HCEC 1CT (cell line): ENCODE measurements around the gene CISH.

ENCODE experiments used
- DNase-seq: peaks from one replicate; pipeline ENCODE4 v3.0.0-alpha.2; 2017

Gene CISH

GRCh38 chr3:50592568-50592967 is 19.0 kb downstream of the CISH start:
- no peak for DNase-seq

- DNase-seq: no peak
Observed at GRCh38 chr3:50591196-50591741, 20.3 kb downstream of the CISH start.

- DNase-seq: no peak
Observed at GRCh38 chr3:50588759-50589433, 22.7 kb downstream of the CISH start.

GRCh38 chr3:50587806-50588758 is 23.5 kb downstream of the CISH start:
- no peak for DNase-seq

- no peak for DNase-seq
Observed at GRCh38 chr3:50587373-50587772, 24.2 kb downstream of the CISH start.

GRCh38 chr3:50586763-50587070 is 24.9 kb downstream of the CISH start:
- no peak for DNase-seq

GRCh38 chr3:50585919-50586762 is 25.4 kb downstream of the CISH start:
- no peak for DNase-seq

DNA sequence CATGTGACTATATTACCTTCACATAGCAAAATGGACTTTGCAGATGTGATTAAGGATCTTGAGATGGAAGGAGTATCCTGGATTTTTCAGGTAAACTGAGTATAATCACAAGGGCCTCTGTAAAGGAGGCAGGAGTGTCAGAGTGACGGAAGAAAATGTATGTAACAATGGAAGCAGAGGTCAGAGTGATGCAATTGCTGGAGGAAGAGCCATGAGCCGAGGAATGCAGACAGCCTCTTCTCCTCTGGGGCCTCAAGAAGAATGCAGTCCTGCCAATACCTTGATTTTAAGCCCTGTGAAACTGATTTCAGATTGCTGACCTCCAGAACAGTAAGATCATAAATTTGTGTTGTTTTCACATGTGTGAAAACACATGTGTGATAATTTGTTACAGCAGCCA is 27.2 kb downstream of the CISH start:
- no peak for DNase-seq

DNA sequence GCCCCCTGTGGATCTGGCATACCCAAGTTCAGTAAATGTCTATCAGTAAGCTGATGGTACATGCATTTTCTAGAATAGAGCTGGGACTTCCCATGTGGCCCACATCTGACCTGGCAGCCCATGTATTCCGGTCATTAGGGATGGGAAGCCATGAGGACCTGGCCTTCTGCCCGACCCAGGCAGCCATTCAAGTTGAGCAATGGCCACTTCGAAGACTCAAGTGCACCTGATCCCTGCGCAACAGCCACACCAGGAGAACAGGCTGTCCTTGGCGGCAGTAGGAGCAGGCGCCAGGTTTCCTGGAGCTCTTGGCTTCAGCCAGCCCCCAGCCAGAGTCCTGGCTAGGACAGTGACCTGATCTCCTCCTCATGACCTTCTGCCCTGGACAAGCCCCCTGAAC is 27.7 kb downstream of the CISH start:
- no peak for DNase-seq

DNA sequence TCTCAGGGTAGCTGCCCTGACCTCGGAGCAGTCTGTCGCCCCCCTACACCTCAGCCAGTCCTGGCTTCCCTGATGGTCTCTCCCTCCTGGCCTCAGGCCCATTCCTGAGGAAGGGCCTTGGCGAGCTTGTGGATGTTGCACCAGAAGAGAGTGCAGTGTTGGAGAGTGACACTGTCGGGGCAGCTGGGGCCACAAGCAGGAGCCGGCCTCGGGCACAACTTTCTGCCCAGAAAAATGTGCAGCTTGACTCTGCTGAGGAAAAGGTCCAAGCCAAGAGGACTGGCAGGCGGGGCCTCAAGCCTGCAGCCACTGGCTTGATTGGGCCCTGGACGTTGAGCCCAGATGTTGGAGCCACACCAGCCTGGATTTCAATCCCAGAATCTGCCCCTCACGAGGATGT is 29.5 kb downstream of the CISH start:
- no peak for DNase-seq

GRCh38 chr3:50581459-50581842 is 30.1 kb downstream of the CISH start:
- no peak for DNase-seq

GRCh38 chr3:50580683-50581458 is 30.7 kb downstream of the CISH start:
- no peak for DNase-seq

DNA sequence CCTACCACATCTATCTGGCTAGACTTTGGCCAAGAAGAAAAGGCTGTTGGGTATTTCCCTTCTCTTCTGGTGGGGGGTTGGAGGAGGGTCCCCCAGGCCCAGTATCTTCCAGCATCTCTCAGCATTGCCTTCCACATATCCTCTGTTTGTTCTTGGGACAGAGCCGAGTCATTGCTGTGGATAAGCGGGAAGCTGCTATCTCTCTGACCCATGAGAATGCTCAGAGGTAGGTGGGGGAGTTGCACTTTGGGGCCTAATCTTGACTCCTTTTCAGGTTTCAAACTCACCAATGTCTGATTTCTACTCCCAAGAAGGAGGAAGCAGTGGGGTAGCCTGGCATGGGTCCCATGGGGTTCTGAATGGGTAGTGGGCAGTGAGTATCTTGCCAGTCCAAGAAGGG is 34.2 kb downstream of the CISH start:
- DNase-seq: no peak

DNA sequence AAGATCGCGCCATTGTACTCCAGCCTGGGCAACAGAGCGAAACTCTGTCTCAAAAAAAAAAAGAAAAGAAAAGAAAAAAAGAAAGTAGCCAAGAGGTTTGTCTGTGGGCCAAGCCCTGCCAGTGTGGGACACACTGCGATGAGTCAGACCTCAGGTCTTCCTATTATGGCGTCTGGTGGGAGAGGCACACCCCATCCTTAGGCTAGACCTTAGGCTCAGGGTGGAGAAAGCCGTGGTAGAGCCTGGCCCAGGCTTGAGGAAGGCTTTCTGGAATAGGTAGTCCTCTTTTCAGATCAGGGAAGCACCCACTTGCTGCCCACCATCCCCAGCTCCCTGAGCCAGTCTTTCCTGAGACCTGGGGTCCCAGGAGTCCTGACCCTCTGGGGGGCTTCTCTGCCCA is 36.2 kb downstream of the CISH start:
- no peak for DNase-seq

GRCh38 chr3:50574444-50574831 is 37.1 kb downstream of the CISH start:
- no peak for DNase-seq

DNA sequence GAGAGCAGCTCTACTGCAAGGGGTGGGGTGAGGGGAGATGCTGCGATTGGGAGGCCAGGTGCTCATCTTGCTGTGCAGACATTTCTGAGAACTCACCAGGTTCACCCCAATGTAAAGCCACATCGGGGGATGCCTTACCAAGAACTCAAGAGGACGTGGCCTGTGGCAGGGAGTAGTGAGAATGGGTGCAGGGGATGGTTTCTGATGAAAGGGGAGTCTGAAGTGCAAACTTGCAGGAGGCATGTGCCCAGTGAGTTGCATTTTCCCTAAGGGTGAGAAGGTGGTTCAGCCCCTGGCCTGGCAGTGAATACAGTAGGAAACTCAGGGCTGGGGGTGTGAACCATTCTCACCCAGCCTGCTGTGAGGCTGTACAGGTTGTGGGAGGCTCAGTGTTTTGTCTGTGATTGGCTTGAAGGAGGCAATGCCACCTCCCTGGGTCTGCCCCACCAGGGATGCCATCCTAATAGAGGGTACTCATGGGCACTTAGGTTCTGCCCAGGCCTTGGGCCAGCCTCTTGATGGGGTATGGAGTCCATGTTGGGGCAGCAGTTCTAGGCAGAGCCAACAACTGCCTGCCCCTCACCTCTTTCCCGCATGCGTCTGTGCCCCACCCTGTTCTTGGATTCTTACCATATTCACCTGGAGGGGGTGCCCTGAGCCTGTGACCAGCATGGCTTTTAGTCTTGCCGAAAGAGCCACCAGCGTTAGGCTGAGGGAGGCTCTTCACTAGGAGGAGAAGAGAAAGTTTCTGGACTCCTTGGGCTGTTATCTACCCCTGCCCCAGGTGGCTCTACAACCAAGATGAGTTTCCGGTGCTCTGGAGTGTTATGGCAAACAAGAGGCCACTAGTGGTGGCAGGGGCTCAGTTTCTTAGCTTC is 37.8 kb downstream of the CISH start:
- no peak for DNase-seq

DNA sequence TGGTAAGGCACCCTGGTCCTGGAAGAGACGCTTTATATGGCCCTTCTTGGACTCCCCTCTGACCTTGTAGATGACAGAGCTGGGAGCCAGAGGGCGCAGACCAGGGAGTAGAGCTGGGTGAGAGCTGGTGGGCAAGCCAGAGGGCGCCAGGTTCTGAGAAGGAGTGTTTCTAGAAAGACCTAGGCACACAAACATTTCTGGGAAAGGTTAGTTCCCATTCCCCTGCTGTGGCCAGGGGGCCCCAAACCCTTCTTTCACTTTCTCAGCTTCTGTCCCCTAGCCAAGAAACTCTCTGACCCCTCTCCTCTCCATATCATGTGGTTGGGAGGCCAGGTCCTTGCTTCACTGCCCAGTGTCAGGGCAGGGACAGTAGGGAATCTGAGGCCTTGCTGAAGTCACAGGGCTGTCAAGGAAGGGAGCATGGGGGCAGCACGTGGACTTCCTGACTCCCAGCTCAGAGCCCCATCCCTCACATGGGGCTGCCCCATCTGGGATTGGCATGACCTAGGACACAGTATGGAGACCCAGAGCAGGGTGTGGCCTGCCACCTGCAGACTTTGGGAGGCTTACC is 38.7 kb downstream of the CISH start:
- no peak for DNase-seq

- peak; percentile 57 for DNase-seq
Observed at GRCh38 chr3:50572158-50572557, 39.4 kb downstream of the CISH start.

GRCh38 chr3:50571486-50571885 is 40.1 kb downstream of the CISH start:
- no peak for DNase-seq

GRCh38 chr3:50570508-50571279 is 40.9 kb downstream of the CISH start:
- DNase-seq: no peak
